HG02852 (cell line): ENCODE measurements around the gene LIPT2.

ENCODE experiments used
- ATAC-seq: cut with Tn5 transposase; IDR thresholded peaks from one replicate; pipeline ENCODE4 v1.9.1; 2021; ENCODE audit warnings: mild to moderate bottlenecking, moderate library complexity; ENCODE audit not compliant: unreplicated experiment

Gene LIPT2

DNA sequence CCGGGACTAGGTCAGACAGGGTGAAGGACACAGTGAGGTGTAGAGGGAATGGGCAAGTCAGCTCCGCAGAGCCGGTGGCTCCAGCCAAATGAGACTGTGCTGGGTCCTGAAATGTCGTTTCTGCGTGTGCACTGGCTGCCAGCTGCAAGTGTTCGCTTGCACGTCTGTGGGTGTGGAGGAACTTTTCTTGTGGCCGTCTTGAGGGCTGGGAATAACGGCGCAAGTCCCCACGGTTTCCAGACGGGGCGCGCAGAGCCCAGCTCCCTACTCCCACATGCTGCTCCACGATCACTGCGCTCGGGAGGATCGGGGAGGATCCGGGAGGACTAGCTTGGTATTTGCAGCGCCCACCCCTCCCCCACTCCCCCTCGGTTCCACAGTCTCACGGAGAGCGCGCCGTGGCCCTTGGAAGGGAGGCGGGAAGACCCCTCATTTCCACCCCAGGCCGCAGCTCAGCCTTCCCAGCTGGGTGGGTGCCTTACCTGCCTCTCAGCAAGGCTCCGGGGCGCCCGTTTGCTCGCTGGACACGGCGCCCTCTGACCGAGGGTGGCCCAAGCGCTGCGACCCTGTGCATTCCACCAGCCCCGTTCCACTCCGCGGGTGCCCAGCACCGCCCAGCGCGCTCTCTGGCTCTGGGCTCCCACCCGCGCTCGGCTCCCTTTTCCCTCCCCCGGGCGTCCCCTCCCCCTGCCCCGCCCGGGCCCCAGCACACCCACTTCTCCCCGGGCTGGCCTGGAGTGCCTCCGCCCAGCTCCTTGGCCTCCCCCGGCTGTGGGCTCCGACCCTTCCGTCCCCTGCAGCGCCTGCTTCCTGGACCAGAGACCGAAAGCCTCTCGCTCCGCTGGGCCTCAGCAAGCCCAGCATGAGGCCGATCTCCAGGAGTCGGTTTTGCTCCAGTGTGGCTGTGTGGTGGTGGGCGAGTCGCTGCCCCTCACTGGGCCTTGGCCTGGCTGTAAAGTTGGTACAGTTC, 26.3 kb downstream of the LIPT2 start, which contains the start of gene KCNE3:
TSS of gene KCNE3 (minus strand) at position 634 of the 970 bp plus-strand sequence. CDS start 9,986 bp downstream, outside the sequence.
- no peak for ATAC-seq

DNA sequence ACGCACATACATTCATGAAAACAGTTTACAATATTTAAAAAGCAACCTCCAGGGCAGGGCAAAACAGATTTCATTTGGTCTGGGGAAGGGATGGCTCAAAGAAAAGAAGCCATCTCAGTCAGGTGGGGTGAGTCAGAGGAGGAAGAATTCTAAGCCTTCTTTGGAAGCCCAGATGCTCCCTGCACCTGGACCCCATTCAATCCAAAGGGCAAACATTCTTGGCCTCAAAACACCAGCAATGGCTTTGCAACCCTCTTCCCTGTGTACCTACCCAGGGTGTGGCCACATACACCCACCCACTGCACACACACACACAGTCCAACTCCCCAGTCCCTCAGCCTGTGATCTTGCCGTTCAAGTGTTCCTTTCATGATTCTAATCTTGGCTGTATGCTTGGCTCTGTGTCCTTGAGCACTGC, 28.2 kb downstream of the LIPT2 start:
- no peak for ATAC-seq

DNA sequence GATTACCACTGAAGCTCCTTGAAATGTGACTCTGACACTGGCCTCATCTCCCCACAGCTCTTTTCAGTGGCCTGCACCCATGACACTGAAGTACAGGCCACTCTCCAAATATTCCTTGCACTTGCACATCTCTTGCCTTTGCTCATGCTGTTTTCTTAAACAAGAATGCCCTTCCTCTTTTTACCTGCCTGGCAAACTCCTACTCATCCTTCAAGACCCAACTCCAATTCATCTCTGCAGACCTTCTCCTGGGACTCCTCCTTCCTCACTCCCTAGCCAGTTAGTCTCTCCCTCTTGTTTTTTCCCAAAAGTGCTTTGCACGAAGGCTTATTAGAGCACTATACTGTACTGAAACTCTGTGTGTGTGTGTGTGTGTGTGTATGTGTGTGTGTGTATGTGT, 28.8 kb downstream of the LIPT2 start:
- no peak for ATAC-seq

DNA sequence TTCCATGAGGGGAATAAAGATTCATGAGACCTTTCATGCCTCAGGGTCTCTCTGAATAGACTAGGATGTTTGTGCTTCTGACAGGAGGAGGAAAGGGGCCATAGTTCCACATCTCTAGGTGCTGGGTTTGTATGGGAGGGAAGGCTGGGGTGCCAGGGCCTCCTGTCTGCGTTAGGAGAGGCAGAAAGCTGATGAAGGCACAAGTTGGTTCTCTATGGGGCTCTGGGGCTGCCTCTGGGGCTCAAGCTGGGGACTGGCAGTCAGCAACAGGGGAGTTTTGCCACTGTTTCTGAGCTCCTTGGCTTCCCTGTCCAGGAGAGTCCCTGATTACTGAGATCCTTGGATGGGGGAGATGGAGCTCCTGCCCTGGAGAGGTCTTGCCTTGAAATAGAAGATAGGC, 30.3 kb downstream of the LIPT2 start:
- ATAC-seq: no peak

- ATAC-seq: no peak
These were observed 30.9 kb downstream of the LIPT2 start for GRCh38 chr11:74462631-74463030.

DNA sequence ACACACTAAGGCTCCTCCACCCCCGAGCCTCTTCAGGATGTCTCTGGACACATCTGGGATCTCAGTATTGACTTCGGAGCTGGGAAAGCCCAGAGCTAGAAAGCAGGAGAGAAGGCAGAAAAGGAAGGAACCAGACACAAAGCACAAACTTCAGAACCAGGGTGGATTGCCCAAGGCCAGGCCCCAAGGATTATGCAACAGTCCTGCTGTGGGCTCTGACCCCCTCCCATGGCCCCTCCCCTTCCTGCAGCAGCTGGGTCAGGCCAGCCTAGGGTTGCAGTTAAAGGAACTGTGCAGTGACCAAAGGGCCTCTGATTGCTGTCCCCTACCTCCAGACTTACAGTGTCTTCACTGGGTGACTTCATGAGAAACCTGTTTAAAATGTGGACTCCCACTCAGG, 31.5 kb downstream of the LIPT2 start:
- no peak for ATAC-seq

DNA sequence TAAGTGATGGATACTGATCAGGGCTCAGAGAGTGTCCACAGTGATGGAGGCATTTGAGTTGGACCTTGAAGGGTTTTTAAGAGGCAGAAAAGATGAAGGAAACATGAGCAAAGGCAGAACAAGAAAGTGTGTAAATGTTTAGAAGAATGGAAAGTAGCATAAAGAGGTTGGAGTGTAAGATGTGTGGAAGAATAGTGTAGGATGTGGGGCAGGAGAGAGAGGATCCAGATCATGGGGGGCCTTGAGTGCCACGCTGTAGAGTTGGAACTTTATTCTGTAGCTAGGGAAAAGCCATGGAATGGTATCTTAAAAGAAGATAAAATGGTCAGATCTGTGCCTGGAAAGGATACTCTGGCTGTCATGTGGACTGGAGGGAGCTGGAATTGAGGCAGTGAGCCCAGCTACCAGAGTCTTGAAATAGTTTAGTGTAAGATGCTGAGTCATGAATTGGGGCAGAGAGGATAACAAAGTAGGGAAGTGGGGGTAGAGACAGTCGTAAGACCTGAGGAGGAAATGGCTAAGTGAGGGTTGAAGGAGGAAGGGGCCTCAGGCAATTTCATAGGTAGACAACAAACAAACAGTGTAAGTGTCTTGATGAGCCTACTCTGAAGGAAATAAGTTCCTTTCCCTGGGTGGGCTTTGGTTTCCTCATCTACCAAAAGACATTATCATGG, 32.9 kb downstream of the LIPT2 start:
- no peak for ATAC-seq

DNA sequence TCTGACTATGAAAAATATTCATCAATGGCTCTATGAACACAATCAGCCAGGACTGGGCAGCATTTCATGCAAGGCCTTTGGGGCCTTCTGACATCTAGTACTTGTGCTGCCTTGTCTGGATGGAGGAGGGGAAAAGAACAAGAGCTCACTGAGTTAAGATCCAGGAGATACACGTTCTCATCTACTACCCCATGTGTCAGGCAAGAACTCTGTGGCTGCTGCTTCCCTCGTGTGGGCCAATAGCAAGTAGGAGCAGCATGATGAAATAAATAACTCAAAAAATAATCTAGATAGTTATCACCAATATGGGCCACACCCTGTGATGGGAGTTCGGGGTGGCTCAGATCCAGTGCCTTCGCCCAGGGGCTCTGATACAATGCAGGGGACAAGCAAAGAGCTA, 33.5 kb downstream of the LIPT2 start:
- no peak for ATAC-seq

- ATAC-seq: no peak
These were observed 33.9 kb downstream of the LIPT2 start for GRCh38 chr11:74459584-74459983.

GRCh38 chr11:74457356-74457755, 36.2 kb downstream of the LIPT2 start:
- ATAC-seq: no peak

DNA sequence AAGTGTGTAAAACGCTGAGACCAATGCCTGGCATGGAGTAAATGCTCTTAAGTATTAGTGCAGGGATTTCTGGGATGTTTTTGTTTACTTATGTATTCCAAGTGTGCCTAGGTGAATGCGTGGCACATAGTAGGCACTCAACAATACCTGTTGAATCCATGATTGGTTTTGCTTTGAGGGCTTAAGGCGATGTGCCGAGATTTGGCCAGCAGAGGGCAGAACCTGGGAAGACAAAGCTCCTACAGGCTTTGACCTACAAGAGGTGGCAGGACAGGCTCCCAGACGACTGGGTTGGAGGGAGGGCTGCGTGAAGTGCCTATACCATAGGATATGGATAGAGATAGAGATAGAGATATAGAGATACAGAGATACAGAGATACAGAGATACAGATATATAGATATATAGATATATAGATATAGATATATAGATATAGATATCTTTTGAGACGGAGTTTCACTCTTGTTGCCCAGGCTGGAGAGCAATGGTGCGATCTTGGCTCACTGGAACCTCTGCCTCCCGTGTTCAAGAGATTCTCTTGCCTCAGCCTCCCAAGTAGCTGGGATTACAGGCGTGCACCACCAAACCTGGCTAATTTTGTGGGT, 40.0 kb downstream of the LIPT2 start:
- ATAC-seq: no peak

GRCh38 chr11:74452366-74452765, 41.2 kb downstream of the LIPT2 start:
- ATAC-seq: no peak

DNA sequence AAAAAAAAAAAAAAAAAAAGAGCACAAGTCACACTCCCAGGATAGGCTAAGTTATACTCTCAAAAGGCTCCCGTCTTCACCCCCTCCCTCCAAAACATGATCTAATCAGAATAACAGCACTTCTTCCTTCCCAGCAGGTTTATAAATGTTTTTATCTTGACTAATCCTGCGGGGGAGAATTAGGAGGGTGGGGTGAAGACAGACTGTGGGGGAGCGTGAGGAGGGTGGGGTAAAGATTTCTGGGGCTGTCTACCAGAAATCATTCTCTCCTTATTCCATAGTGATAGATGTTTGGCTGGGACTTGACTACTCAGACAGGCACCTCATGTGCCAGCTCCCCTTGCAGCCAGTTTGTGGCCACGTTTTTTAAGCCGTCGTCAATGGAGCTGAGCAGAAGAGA, 43.2 kb downstream of the LIPT2 start:
- no peak for ATAC-seq

GRCh38 chr11:74449369-74449931, 44.1 kb downstream of the LIPT2 start:
- no peak for ATAC-seq

DNA sequence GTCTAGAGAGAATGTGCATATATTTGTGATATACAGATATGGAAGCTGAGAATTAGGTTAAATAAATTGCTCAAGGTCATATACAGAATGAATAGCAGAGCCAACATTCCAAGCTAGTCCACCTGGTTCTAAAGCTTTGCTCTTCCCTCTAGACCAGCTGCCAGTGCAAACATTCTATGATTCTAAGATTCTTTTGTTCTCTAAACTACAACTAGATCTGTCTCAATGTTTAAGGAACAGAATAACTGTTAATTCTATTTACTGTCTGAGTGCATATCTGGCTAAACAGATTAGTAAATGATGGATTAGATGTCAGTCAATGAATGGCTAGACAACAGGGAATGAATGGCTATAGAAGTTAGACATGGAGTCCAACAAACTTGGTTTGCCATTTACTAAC, 45.8 kb downstream of the LIPT2 start:
- ATAC-seq: no peak

- ATAC-seq: no peak
These were observed 47.0 kb downstream of the LIPT2 start for GRCh38 chr11:74446532-74446938.

GRCh38 chr11:74444173-74444826, 49.2 kb downstream of the LIPT2 start:
- ATAC-seq: no peak

DNA sequence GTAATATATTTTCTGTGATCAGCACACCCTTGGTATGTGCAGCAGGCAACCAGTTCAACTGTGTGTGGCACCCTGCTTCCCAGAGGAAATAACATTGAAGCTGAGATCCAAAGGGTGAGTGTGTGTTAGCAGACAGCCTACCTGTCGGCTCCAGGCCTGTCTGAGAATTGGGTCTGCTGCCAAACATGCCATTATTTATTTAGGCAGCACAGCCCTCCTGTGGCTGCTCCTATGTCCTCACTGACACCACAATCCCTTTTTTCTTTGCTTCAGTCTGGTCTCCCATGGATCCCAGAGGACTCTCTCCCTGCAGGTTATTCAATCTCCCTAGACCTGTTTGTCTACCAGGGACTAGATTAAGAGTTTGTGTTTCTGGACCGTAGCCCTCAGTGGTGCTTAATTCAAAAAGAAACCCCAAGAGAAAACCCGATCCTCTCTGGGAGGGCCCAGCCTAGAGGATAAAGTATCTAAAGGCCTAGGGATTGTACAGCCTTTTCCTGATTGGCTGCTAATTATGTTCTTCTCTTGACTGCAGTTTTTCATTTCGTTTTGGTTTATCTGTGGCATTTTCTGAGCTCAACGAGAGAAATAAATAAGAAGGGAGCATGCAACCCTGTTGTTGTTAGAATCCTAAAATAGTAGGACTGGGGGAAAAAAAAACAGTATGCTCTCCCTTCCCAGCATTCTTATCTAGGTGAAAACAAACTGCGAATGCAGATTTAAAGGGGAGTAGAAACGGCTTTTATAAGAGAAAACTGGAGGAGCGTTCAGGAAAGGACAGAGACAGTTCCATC, 50.3 kb downstream of the LIPT2 start:
- ATAC-seq: no peak

DNA sequence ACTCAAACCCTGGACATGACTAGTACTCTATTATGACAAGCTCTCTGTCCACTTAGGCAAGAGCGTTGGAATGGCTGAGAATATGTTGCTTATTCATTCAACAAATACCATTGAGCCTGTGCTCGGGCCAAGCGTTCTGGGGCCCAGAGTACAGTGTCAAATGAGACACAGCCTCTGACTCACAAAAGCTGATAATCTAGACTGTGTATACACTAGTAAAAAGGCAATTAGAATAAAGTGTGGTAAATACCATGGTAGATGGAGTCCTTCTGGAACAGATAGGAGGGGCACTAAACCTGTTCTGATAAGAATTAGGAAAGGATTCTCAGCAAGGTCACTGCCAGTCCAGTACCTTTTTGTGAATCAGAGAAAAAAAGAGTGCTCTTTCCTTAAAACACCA, 50.9 kb downstream of the LIPT2 start:
- ATAC-seq: no peak
